Endometrium (tissue), 2 donors: ENCODE measurements around the gene CORO6.

Experiments used
- FAIRE-seq: peaks from 2 replicates; lab custom pipeline; 2012; peaks lifted over from hg19 to GRCh38; lab: Jason Lieb, UNC
- donor health status: control.
- donor health status: control.

The CORO6 gene

DNA sequence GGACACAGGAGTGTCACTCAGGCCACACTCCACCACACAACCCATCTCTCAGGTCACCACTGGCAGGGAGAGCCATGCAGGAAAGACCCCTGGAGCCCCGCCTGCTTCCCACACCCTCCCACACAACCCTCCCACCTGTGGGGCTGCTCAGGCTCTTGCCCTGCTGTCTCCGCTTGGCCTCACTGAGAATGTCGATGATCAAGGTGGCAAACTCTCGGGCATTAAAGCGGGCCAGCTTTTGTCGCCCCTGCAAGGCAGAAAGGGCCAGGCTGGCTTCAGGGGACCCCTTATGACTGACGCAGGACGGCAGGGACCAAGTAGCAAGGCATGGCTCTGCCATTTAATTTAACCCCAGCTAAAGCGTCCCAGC is 45.7 kb downstream of the CORO6 start:
- FAIRE-seq, result no peak

- FAIRE-seq, result no peak
Measured at GRCh38 chr17:29576214-29577000, 46.3 kb downstream of the CORO6 start.

GRCh38 chr17:29575511-29576213 is 47.0 kb downstream of the CORO6 start:
- no peak for FAIRE-seq

DNA sequence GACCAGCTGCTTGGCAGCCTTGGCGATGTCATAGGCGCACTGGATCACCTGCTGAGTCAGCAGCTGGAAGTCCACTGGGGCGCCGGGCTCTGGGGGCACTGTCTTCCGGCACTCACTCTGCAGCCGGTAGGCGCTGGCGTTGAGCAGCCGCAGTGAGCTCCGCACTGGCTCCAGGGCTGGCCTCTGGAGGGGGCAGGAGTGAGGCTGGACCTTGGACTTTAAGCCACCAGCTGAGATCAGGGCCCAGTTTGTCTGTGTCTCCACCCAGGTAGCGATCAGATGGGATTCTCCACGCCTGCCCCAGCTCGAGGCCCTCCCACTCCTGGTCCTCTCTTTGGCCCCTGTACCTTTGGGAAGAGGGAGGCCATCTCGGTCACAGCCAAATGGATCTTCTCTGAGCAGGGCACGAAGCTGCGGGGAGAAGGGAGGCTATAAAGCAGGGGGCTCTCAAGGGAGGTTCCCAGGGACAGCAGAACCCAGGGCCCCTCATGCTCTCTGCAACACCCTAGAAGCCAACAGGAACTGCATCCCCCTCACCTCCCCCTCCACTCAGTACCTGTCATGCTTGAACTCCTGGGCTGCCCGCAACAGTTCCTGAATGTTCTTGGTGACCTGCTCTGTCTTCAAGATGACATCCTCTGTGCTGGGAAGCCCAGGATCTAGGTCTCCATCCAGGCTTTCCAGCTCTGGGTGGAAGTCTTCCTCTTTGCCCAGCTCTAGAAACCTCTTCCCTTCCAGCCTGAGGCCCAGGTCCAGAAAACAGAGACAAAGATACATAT is 47.8 kb downstream of the CORO6 start:
- FAIRE-seq, result no peak

DNA sequence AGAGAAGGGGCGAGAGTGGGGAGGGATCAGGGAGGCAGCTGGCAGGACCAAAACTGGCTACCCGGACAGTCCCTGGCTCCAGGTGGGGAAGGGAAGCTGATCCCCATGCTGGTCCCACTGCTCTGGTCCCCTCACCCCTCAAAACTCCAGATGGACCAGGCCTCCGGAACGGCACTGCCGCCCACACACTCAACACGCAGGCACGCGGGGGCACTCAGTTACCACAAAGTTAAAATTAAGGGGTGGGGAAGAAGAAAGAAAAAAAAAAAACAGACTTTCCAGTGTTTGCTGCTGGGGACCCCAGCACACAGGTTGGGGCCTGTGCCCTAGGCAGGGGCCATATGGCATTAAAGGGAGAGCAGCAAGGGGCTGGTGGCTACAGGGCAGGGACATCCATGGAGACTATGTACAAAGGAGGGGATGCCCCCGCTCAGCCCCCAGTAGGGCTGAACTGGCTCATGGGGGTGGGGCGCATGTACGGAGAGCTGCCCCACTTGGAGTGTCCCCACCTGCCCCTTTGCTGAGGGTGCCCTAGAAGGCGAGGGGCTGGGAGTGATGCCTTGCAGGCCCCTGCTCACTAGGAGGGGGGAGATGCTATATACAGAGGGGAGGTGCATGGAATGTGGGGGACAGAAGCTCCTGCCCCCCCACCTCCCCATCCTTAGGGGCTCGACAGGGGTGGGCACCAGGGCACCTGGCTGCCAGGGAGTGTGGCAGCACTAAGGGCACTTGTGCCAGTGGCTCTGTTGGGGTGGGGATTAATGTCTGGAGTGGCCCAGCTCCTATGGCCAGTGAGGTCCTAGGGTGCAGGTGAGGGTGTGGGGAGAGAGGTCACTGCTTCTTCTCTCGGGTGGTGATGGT is 48.6 kb downstream of the CORO6 start:
- no peak for FAIRE-seq

- no peak for FAIRE-seq
Measured at GRCh38 chr17:29573558-29573869, 49.2 kb downstream of the CORO6 start.

GRCh38 chr17:29572691-29573557 is 49.8 kb downstream of the CORO6 start:
- no peak for FAIRE-seq

GRCh38 chr17:29571883-29572681 is 50.6 kb downstream of the CORO6 start:
- no peak for FAIRE-seq

DNA sequence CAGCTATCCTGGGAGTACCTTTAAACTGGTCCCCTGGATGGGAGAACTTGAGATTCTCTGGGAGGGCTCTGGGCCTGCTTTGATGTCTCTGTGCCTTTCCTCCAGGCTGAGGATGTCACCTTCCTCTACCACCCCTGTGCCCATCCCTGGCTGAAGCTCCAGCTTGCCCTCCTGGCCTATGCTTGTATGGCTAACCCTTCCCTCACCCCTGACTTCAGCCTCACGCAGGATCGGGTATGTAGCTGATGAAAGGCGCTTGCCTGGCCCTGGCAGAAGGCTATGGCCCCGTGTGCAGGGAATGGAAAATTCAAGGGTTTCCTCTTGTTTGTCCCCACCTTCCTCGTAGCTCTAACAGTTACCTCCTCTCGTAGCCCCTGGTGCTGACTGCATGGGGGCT is 51.2 kb downstream of the CORO6 start:
- no peak for FAIRE-seq

DNA sequence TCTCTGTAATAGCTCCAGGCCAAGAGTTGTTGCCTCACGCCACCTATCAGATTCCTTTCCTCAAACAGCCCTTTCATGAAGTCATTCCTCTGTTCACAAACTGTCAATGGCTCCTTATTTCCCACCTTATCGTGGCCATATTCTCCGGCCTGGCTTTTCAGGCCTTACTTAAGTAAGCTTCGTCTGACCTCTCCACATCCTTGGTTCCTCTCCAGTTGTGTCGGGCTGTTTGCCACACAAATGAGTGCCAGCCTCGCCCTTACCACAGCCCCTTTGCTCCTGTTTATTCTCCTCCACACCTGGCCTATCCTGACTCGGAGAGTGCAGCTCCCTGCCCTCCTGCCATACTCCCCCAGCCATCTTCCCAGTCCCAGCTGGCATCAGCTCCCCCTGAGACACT is 52.2 kb downstream of the CORO6 start:
- FAIRE-seq, result no peak

GRCh38 chr17:29569245-29569950 is 53.3 kb downstream of the CORO6 start:
- no peak for FAIRE-seq

DNA sequence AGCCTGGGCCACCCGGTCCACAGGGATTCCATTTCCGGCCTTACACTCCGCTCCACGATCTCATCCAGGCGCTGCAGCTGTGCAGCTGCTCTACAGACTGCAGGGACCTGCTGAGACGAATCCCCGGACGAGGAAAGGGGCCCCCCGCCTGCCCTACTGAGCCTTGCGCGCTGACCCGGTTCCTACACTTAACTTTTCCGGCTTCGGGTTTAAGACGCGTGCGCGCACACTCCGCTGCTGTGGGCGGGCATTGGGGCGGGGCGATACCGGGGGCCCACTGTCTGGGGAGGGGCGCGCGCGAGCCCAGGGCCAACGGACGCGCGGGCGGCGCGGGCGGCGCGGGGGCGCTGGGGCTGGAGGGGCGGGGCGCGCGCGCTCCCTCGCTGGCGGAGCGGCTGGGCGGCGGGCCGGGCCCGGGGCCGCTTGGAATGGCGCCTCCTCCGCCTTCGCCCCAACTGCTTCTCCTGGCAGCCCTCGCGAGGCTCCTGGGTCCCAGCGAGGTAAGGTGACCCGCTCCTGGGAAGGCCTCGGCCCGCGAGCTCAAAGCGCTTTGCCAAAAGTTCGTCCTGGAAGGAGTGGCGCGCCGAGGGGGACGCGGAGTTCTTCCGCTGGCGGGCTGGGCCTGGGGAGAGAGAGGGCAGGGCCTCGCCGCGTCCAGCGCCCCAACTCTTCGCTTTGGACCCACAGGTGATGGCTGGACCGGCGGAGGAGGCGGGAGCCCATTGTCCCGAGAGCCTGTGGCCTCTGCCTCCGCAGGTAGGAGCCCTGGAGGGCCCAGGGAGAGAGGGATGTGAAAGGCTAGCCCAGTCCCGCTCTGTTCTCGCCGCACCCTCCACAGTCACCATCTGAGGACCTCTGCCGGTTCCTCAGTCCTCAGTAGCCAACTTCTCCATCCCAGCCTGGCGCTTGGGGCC is 54.1 kb downstream of the CORO6 start, which contains the start of gene TP53I13:
TSS of gene TP53I13 (plus strand) at position 371 of the 914 bp plus-strand sequence. CDS start at position 429, 58 bp downstream.
- no peak for FAIRE-seq

DNA sequence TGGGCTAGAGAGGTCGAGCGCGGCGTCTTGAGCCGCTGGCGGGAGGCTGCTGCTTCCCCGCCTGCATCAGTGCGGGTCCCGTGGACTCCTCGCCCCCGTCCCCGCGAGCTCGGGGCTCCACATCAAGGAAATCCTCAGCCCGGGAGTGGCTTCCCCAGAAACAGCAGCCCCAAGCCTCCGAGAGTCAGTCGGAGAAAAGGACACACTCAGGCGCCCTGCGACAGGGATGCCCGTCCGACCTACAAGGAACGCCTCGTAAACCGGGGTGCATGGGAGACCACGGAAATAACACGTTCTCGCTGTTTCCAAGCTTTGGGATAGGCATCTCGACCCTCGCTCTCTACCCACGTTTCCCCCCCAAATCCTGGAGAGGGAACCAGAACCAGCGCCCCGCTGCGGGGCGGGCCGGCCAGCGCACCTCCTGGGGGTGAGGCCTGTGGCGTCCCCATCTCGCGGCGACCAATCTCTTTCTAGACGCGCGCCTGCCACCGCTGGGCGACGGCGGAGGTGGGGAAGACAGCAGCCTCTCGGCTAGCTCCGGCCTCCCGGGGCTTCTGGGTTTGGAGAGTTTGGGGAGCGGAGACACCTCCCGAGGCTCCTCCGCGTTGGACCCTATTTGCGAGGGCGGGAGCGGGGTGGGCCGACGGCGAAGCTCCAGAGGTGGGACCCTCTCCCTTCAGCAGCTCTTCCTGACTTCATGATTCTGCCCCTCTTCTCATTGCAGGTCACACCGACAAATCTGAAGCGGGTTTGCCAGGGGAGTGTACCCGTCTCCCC is 55.0 kb downstream of the CORO6 start:
- FAIRE-seq, result no peak

GRCh38 chr17:29567304-29567553 is 55.5 kb downstream of the CORO6 start:
- no peak for FAIRE-seq

- no peak for FAIRE-seq
Measured at GRCh38 chr17:29566473-29567303, 56.0 kb downstream of the CORO6 start, which contains the start of gene ABHD15. Gene ABHD15, minus strand, starts transcription at chr17:29567037. Its CDS starts 71 bp downstream, at chr17:29566966.

GRCh38 chr17:29565643-29566472 is 56.9 kb downstream of the CORO6 start:
- FAIRE-seq, result no peak
